Activated naive CD4-positive, alpha-beta T cell (primary cell): Measurements from ENCODE around the gene MGAT2.
"Not testable (repeated sequence)": the region's sequence is repeated elsewhere in the genome, so short reads cannot be mapped to it uniquely, and the experiment has no call there.

Experiments
- DNase-seq, 4 experiments: peaks; one replicate each; lab custom pipeline; 2025; lab: John Stamatoyannopoulos, UW

The MGAT2 gene

DNA sequence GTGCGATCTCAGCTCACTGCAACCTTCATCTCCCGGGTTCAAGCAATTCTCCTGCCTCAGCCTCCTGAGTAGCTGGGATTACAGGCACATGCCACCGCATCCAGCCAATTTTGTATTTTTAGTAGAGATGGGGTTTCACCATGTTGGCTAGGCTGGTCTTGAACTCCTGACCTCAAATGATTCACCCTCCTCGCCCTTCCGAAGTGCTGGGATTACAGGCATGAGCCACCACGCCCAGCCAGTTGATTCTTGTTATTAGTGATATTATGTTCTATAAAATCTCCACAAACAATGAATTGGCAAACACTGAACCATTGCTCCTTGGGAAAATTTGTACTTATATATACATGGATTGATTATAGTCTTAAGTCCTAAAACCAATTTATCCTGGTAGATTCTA lies 36.9 kb downstream of the MGAT2 start:
- not testable (repeated sequence) for DNase-seq

DNA sequence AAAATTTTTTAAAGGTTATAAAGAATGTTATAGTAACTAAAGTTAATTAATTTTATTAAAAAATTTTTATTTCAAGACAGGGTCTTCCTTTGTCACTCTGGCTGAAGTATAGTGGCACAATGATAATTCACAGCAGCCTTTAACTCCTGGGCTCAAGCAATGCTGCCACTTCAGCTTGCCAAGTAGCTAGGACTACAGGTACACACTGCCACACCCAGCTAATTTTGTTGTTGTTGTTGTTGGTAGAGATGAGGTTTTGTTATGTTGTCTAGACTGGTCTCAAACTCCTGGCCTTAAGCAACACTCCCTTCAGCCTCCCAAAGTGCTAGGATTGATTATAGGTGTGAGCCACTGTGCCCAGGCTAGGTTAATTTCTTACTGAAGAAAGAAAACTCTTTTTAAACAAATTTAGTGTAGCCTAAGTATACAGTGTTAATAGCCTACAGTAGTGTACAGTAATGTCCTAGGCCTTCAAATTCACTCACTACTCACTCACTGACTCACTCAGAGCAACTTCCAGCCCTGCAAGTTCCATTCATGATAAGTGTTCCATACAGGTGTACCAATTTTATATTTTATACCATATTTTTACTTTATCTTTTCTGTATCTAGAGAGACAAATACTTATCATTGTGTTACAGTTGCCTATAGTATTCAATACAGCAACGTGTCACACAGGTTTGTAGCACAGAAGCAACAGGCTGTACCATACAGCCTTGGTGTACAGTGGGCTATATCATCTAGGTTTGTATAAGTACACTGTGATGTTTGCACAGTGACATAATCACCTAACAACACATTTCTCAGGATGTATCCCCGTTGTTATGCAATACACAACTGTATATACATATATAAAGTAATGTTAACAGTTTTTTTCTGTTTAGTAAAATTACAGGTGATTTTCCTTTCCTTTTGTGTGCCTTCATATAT lies 39.2 kb downstream of the MGAT2 start:
- DNase-seq = no peak

DNA sequence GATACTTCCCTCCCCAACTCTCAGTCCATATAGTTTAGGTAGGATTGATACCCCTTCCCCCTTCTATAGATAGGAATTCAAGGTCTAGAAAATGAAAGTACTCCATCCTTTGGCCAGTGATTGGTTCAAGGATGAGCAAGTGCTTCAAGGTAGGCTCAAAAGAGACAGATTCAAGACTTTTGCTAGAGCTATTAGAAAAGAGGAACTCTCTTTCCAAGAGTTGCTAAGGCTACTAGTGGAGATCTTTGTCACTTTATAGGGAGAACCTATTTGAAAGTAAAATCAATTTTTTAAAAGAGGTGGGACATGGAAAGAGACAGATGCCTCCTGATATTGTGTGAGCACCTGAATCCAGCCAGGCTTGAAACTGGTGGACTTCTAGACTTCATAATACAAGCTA lies 49.9 kb downstream of the MGAT2 start:
- no peak for DNase-seq
